ENCODE results near the gene SMPD2. TPM values are rescaled to one million over a fixed set of nuclear protein-coding genes. Genes with fewer than 3 reads are reported as not detected.
A peak's percentile ranks its signal among the peaks of the same experiment; 100 is the strongest.

The SMPD2 gene
- total RNA-seq, 4 donors from 2014 or later, result 2.8 to 16.3 (median 8.5) TPM

- Histone ChIP-seq H3K27me3 (no peaks in the 10 kb centered on the region), H3K4me3 (no peak overlapping the region), H3K4me1 (peaks cover 0 to 9% of the 10 kb centered on the region in 2 donors), H3K9me3 (no peaks in the 10 kb centered on the region), H3K36me3 (no peaks in the 10 kb centered on the region), H3K27ac (no peak overlapping the region)
- TF ChIP-seq CTCF (IDR thresholded peaks at IDR 0.05) (no peak), POLR2A (IDR thresholded peaks at IDR 0.05) (no peak)
- intact Hi-C loops (cut with DNase I; ENCODE audit: low total_unique reads), result no loop called here
- no peak for DNase-seq
Observed at GRCh38 chr6:109477725-109478124, 37.2 kb downstream of the SMPD2 start.

- no peak overlapping the region for H3K27ac ChIP-seq
- intact Hi-C loops (cut with DNase I; ENCODE audit: low total_unique reads), result no loop called here
- no peaks in the 10 kb centered on the region for H3K36me3 ChIP-seq
- no peak overlapping the region for H3K4me3 ChIP-seq
- H3K27me3 ChIP-seq, result no peaks in the 10 kb centered on the region
- no peaks in the 10 kb centered on the region for H3K9me3 ChIP-seq
- DNase-seq, result no peak
- TF ChIP-seq CTCF (IDR thresholded peaks at IDR 0.05), result no peak
- TF ChIP-seq POLR2A (IDR thresholded peaks at IDR 0.05), result no peak
- peaks cover 0 to 9% of the 10 kb centered on the region in 2 donors for H3K4me1 ChIP-seq
Observed at GRCh38 chr6:109478222-109478805, 37.8 kb downstream of the SMPD2 start.

- no peaks in the 10 kb centered on the region for H3K36me3 ChIP-seq
- H3K9me3 ChIP-seq, result no peaks in the 10 kb centered on the region
- no peak for DNase-seq
- peaks cover 0 to 9% of the 10 kb centered on the region in 2 donors for H3K4me1 ChIP-seq
- H3K4me3 ChIP-seq, result no peak overlapping the region
- H3K27ac ChIP-seq, result no peak overlapping the region
- no peaks in the 10 kb centered on the region for H3K27me3 ChIP-seq
- TF ChIP-seq CTCF (IDR thresholded peaks at IDR 0.05) (no peak), POLR2A (IDR thresholded peaks at IDR 0.05) (no peak)
- intact Hi-C loops (cut with DNase I; ENCODE audit: low total_unique reads), result no loop called here
Observed at GRCh38 chr6:109478841-109479624, 38.5 kb downstream of the SMPD2 start.

DNA sequence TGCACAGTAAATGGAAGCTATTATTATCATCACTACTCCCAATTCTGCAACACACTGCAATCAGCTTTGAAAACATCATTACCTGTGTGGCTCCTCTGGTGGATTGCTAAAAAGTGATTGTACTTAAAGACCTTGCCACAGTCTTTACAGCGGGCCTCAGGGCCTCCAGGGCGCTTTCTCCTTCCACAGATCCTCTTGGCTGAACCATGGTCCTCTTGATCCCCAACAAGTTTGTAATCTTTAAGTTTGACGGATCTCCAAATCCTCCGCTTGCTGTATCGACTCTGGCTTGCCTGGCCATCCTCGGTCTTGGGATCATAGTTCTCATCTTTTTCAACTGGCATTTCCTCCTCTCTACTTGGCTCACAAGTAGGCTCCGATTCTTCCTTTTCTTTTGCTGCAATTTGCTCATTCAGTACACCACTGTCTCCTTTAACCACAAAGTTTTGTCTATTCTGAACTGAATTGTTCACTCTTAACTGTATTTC lies 40.5 kb downstream of the SMPD2 start:
- Histone ChIP-seq H3K36me3 (no peaks in the 10 kb centered on the region), H3K27me3 (no peaks in the 10 kb centered on the region), H3K27ac (no peak overlapping the region), H3K9me3 (no peaks in the 10 kb centered on the region), H3K4me1 (peaks cover 0 to 9% of the 10 kb centered on the region in 2 donors), H3K4me3 (peak overlapping the region in 1 of 2 donors; percentile 3)
- TF ChIP-seq POLR2A (IDR thresholded peaks at IDR 0.05) (no peak), CTCF (IDR thresholded peaks at IDR 0.05) (no peak)
- intact Hi-C loops (cut with DNase I; ENCODE audit: low total_unique reads), result no loop called here
- DNase-seq, result no peak

Measured in uterus (tissue), 4 donors.